H1 (cell line): ENCODE results near the gene RNF31. TPM values are rescaled to one million over a fixed set of nuclear protein-coding genes. Genes with fewer than 3 reads are reported as not detected.

Experiments used
- CBX5 ChIP-seq: fragments of 300-800, 300-1000 bp; sonication (generic); IDR thresholded peaks from 2 replicates; pipeline ENCODE4 v1.7.1; 2016; ENCODE audit warnings: antibody characterized with exemption, low read length, low read depth
- CEBPB ChIP-seq: IDR thresholded peaks from 2 replicates; pipeline ENCODE4 v1.6.1; 2012; ENCODE audit warnings: low read depth, low read length
- CREB1 ChIP-seq: IDR thresholded peaks from 2 replicates; pipeline ENCODE4 v1.6.1; 2012; ENCODE audit warnings: inconsistent platforms
- EZH2 ChIP-seq: fragments of 200-600 bp; sonication (generic); IDR thresholded peaks from 2 replicates; pipeline ENCODE4 v1.7.1; 2012; ENCODE audit warnings: low read depth, mild to moderate bottlenecking, moderate library complexity, low read length, inconsistent platforms; ENCODE audit not compliant: severe bottlenecking
- TEAD4 ChIP-seq: IDR thresholded peaks from 2 replicates; pipeline ENCODE4 v1.6.1; 2012; ENCODE audit warnings: low read depth, low read length, inconsistent platforms, mixed read lengths
- polyA plus RNA-seq, 7 experiments: library from polyadenylated mRNA; depleted of rRNA in 3 of 7; stranded (reverse) in 5 of 7; unstranded in 2 of 7; fragments of >200 nt in 5 of 7; fragments of 200-250 nt in 2 of 7; gene quantifications; 1 replicate in 5 of 7; 2 replicates in 1 of 7; 4 replicates in 1 of 7; pipeline versions ENCODE4 v1.2.1 to v1.2.3, GENCODE V29; 2011 to 2013; ENCODE audit warnings: missing spikeins in 2 of 7, mixed read lengths in 2 of 7
- total RNA-seq: library from RNA; stranded (reverse); fragmentation: NEBNext Ultra II Directional; extraction: Animal tissue kit (Norgen Biotek cat#: 25700); gene quantifications from 2 replicates; pipeline ENCODE4 v1.2.1, GENCODE V29; 2021

RNF31 gene
- total and polyA plus RNA-seq, 2 of the 8 experiments (the other 6 are each of a cell fraction or from before 2014, with no cell fraction given), result 17.5 to 72.0 TPM

DNA sequence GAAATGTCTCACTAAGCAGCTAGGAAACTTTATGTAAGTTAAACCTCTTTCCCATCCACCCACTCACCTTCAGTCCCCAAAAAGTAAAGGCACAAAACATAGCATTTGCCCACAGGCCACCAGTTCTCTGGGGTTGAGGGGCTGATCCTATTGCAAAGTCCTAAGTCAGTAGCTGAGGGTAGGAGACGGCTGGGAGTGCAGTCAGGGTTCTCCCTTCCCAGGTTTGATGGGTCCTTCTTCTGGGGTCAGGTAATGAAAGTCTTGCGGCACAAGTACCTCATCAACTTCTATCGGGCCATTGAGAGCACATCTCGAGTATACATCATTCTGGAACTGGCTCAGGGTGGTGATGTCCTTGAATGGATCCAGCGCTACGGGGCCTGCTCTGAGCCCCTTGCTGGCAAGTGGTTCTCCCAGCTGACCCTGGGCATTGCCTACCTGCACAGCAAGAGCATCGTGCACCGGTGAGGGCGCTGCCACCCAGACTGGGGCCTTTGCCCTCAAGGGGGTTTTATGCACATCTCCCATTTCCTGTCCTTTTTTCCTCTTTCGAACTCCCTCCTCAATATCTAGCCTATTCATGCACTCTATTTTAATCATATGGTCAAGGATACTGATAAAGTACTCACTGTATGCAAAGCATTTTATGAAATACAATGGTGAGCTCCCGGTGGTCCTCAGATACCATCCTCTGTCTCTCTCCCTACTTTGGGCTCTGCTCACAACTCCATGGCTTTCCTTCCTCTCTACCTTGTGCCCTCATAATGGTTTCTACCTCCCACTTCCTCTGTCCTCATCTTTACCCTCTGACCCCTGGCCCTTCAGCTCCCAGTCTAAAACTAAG, 59.2 kb downstream of the RNF31 start (continued):
- TF ChIP-seq CBX5 (no peak), CEBPB (no peak), EZH2 (no peak), TEAD4 (no peak), CREB1 (no peak)
